ENCODE measurements around the gene SEMA6B.
"Not testable (repeated sequence)": the region's sequence is repeated elsewhere in the genome, so short reads cannot be mapped to it uniquely, and the experiment has no call there.

DNA sequence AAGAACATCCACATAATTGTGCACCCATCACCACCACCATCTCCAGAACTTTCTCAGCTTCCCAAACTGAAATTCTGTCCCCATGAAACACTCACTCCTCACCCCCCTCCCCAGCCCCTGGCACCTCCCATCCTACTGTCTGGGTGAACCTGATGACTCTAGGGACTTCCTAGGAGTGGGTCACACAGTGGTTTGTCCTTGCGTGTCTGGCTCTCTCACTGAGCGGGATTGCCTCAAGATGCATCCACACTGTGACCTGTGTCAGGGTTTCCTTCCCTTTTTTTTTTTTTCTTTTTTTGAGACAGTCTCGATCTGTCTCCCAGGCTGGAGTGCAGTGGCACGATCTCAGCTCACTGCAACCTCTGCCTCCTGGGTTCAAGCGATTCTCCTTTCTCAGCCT lies 4.1 kb upstream of the SEMA6B start:
- TF ChIP-seq, protein P1, sequence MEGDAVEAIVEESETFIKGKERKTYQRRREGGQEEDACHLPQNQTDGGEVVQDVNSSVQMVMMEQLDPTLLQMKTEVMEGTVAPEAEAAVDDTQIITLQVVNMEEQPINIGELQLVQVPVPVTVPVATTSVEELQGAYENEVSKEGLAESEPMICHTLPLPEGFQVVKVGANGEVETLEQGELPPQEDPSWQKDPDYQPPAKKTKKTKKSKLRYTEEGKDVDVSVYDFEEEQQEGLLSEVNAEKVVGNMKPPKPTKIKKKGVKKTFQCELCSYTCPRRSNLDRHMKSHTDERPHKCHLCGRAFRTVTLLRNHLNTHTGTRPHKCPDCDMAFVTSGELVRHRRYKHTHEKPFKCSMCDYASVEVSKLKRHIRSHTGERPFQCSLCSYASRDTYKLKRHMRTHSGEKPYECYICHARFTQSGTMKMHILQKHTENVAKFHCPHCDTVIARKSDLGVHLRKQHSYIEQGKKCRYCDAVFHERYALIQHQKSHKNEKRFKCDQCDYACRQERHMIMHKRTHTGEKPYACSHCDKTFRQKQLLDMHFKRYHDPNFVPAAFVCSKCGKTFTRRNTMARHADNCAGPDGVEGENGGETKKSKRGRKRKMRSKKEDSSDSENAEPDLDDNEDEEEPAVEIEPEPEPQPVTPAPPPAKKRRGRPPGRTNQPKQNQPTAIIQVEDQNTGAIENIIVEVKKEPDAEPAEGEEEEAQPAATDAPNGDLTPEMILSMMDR (IDR thresholded peaks at IDR 0.05; ENCODE audit: insufficient read depth, low read length, poor library complexity, severe bottlenecking): not testable (repeated sequence)
- TF ChIP-seq EZH2phosphoT487 (conservative IDR thresholded peaks at IDR 0.05; ENCODE audit: low read length): not testable (repeated sequence)
